NK-92 (cell line): ENCODE measurements around the gene KCNQ1OT1.

Experiments used
- DNase-seq: peaks from one replicate; lab custom pipeline; 2025; ENCODE audit not compliant: unreplicated experiment; lab: John Stamatoyannopoulos, UW

KCNQ1OT1 gene

GRCh38 chr11:2703363-2704141 lies 3.8 kb upstream of the KCNQ1OT1 start:
- no peak for DNase-seq

DNA sequence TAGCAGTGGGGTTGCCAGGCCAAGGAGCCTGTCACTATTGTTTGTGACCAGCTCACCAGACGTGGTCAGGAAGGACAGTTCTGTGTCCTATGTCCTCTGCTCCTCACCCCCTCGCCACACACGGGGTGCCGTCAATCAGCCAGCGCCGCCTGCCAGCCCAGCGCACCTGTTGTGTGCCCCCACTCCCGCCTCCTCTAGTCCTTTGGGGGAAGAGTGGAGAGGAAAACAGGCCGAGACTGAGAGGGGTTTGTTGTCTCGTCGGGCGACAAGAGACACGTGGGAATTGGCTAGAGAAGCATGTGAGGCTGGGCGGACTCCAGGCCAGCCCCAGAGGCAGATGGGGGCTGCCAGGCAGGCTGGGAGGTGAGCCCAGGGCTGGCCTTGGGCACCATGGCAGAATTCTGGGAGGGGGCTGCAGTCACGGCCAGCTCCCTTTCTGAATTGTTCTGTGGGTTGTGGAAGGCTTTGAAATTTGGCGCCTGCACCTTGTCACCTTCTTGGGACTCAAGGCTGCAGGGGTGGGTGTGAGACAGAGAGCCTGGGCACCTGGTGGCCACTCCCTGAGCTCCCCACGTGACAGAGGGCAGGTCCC lies 3.1 kb upstream of the KCNQ1OT1 start:
- DNase-seq: no peak

GRCh38 chr11:2701898-2702434 lies 2.2 kb upstream of the KCNQ1OT1 start:
- no peak for DNase-seq

DNA sequence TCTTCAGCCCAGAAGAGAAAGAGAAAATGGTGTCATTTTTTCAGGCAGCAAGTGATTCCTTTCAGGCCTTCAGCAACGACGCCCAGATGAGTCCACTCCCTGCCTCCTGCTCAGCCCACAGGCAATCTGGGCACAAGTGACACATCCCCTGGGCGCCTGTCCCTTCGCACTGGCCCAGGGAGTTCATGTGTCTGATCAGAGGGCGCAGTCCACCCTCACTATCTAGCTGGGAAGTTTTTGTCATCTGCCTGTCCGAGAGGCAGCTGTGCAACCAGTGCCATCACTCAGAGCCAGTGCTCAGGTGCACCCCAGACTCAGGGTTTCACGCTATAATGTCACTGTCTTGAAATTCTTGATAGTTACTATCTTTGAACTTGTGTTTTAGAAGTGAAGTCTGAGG lies 1.4 kb upstream of the KCNQ1OT1 start:
- DNase-seq: no peak

GRCh38 chr11:2700415-2701211 lies 819 bp upstream of the KCNQ1OT1 start:
- DNase-seq: no peak

DNA sequence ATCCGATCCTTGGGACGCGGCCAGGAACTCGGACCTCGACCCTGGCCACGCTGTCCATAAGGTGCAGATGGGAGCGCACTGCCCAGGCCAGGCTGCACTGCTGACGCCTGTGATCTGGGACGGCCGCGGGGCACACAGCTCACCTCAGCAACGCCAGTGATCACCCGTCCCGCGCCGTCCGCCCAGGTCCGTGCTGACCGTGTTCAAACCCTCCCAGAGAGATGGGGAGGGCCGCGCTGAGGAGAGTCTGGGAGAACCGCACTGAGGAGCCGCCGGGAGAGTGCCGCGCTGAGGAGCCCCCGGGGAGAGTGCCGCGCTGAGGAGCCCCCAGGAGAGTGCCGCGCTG lies 636 bp downstream of the KCNQ1OT1 start:
- DNase-seq: no peak

- no peak for DNase-seq
Measured at GRCh38 chr11:2698386-2699184, 1.2 kb downstream of the KCNQ1OT1 start.

GRCh38 chr11:2697866-2698265 lies 1.9 kb downstream of the KCNQ1OT1 start:
- no peak for DNase-seq

DNA sequence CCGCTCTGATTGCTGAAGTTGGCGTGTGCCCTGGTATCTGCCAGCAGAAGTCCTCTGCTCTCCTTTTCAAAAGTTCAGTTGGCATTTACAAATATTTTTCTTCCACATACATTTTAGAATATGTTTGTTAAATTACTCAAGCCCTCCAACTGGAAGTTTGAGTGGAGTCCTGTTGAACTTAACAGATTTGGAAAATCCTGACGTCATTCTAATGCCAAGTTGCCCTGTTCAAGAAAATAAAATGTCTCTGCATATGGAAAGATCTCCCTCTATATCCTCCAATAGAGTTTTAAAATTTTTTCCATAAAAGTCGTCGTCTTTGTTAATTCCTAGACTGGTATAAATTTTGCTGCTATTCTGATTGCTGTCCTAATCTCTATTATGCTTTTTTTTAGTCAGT lies 3.3 kb downstream of the KCNQ1OT1 start:
- DNase-seq: no peak

GRCh38 chr11:2694995-2695939 lies 4.5 kb downstream of the KCNQ1OT1 start:
- no peak for DNase-seq

DNA sequence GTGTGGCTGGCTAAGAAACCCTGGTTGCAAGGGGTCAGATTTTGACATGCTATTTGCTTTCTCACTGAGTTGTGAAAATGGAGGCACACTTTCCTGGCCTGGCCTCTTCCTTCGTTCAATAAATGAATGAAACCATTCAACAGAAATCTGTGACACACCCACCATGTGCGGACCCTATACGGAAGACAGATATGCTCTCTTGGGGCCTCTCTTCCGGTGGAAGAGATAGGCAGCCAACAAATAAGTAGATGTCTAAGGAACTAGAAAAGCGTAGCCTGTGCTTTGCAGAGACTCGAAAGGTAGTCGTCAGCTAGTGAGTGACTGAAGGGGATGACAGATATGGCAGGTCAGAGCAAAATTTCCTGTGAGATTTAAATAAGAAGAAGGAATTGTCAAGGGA lies 5.3 kb downstream of the KCNQ1OT1 start:
- no peak for DNase-seq

DNA sequence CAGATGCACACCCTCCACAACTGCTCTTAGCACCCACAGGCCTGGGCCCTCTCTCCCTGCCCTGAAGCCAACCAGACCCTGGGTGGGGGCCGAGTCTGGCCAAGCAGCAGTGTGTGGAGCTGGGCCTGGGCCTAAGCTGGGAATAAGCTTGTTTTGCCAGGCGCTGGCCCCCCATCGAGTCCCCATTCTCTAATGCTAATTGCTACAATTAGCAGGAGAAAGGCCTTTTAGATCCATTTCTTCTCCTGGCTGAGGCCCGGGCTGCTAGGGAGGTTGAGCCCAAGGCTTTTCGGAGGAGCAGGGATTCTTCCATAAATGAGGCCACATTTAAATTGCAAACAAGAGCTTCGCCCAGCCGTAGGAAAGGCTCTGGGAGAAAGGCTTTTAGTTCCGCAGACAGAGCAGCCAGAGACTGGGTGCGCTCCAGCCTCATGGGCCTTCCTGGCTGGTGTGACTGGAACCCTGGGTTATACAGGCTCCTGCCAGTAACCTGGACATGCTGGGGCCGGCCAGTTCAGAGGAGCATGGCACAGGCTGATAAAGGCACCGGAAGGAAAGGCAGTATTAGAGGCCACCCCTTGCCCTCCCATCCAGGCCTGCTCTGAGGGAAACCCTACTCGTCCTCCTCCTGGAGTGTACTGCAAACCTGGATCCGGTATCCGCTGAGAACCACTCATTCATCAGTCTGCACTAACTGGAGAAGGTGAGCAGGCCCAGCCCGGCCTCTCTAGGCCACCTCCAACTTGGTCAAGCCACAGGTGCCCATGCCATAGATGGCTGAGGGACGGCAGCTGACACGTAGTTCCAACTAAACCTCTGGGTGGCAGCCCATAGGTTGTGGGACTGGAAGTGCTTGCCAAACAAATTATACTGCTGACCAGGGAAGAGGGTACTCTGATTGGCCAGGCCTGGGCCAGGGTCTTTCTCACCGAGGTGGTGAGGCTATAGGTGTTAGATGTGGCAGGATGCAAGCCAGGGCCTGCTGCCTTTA lies 6.2 kb downstream of the KCNQ1OT1 start:
- DNase-seq: no peak

DNA sequence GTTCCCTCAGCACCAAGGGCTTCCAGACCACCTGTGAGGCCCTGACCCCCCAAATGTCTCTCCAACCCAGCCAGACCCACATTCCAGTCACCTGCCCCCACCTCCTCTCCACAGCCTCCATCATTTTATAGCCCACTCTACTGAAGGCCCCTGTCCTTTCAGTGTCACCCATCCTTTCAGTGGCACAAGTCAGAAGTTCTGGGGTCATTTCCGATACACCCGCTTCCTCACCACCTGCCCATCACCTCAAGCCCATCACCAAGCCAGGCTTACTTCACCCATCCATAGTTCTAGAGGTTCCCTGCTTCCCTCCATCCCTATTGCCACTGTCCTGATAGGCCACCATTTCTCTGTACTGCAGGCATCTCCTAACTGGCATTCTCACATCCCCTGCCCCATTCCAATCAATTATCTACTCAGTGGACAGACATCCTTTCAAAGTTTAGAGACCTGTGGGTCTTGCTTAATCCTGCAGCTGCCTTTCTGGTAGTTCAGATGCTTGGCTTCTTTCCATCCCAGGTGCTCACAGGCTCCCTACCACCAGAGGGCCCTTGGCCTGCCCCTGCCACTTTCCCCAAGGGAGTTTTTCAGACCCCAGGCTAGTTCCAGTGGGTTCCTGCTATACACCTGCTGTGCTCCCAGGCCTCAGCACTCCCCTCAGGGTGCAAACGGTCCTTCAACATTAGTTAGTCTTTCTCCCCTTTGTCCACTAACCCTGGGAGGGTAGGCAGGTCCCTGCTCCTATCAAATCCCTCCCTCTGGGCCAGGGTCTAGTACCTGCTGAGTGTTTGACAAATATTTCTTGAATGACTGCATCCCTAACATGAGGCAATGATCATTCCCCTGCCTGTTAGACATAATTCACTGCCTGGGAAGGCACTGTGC lies 7.6 kb downstream of the KCNQ1OT1 start:
- no peak for DNase-seq

GRCh38 chr11:2691355-2691761 lies 8.4 kb downstream of the KCNQ1OT1 start:
- DNase-seq: no peak

GRCh38 chr11:2690596-2691354 lies 9.0 kb downstream of the KCNQ1OT1 start:
- DNase-seq: no peak

DNA sequence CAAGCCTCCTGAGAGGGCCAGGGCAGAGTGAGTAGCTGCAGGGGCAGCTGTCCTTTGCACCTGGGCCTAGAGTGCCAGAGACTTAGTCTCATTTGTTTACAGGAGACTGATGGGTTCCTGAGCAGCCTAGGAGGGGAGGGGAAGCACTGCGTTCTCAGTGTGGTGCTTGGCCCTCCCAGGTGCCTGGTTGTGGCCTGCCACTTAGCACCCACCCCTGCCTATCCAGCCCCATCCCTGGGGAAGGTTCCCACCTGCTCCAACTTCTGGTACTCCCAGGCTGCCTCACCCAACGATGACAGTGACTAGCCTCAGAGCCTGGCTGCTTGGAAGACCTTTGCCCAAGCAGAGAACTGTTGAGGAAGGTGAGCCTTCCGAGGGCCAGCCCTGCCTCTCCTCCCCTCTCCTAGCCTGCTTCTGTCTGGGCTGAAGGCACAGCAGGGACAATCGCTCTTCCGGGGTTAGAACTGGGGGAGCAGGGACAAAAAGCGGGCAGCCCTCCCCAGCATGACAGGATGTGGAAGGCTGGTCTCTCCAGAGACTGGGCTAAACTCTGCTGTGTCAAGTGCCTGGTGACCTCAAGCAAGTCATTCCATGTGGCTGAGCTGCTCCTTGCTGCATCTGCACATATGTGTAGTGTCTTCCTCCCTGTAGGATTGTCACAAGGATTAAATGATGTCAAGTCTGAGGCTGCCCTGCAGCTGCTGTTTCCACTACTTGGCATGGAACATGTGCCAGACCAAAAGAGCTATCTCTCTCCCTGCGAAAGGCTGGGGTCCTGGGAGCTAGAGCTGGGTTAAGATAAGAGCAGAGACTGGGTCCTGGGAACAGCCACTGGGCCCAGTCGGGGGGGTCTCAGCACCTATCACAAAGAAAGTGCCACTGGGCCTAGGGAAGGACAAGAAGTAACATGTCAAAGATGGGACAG lies 9.9 kb downstream of the KCNQ1OT1 start:
- DNase-seq: no peak
